Umbilical cord (tissue), 2 donors: ENCODE measurements around the gene CORO2B. TPM values are rescaled to one million over a fixed set of nuclear protein-coding genes. Genes with fewer than 3 reads are reported as not detected.

Experiments
- DNase-seq: peaks from one replicate; pipeline ENCODE4 v3.0.0-alpha.2; 2015; ENCODE audit warnings: low spot score
- total RNA-seq: library from RNA; depleted of rRNA; stranded (reverse); fragments of >200 nt; gene quantifications from one replicate; pipeline ENCODE4 v1.2.3, GENCODE V29; 2014; ENCODE audit warnings: low replicate concordance; ENCODE audit not compliant: insufficient read depth

The CORO2B gene, protein sequence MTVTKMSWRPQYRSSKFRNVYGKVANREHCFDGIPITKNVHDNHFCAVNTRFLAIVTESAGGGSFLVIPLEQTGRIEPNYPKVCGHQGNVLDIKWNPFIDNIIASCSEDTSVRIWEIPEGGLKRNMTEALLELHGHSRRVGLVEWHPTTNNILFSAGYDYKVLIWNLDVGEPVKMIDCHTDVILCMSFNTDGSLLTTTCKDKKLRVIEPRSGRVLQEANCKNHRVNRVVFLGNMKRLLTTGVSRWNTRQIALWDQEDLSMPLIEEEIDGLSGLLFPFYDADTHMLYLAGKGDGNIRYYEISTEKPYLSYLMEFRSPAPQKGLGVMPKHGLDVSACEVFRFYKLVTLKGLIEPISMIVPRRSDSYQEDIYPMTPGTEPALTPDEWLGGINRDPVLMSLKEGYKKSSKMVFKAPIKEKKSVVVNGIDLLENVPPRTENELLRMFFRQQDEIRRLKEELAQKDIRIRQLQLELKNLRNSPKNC
- 0.72 TPM for total RNA-seq

DNA sequence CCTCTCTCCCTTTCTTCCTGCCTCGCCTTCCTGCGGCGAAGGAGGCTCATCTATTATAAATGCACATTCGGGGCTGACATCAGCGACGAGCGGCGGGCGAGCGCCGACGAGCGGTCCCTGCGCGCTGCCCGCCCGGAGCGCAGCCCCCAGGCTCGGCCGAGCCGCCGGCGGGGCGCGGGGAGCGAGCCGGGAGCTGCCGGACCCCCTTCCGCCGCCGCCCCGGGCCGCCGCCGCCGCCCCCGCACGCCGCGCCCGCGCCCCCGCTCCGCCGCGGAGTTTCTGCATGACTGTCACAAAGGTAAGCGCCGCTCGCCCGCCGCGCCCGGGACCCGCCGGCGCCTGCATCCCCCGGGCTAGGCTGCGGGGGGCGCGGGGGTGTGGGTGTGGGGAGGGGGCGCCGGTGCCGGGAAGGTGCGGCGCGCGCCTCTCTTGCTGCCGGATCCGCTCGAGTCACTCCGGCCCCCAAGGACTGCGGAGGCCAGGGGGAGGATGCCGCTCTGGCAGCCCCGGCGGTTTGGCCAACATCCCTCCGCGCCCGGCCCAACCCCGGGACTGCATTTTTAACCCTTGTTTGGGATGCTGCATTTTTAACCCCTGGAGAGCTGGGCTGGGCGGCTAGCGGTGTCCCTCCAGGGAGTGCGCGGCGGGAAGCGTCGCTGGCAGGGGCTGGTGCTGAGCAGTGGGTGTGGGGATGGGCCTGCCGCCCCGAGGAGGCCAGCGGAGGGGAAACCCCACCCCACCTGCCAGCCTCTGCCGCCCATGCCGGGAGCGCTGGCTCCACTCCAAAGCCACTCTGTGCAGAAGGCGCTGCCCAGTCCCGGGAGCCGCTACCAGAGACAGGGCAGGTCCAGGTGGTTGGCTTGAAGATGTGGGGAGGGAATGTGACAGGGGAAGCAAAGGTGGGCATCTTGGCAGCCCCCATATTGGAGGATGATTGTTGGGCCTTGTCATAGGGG lies at the start of gene CORO2B:
CORO2B (plus strand) TSS at position 14 of the 956 bp plus-strand sequence; CDS start at position 284, 270 bp downstream.
- DNase-seq = no peak

GRCh38 chr15:68531387-68532179 lies 47.2 kb upstream of the CORO2B start:
- DNase-seq = no peak

GRCh38 chr15:68536331-68537095 lies 42.3 kb upstream of the CORO2B start:
- no peak for DNase-seq

GRCh38 chr15:68537097-68537496 lies 41.7 kb upstream of the CORO2B start:
- DNase-seq = no peak

DNA sequence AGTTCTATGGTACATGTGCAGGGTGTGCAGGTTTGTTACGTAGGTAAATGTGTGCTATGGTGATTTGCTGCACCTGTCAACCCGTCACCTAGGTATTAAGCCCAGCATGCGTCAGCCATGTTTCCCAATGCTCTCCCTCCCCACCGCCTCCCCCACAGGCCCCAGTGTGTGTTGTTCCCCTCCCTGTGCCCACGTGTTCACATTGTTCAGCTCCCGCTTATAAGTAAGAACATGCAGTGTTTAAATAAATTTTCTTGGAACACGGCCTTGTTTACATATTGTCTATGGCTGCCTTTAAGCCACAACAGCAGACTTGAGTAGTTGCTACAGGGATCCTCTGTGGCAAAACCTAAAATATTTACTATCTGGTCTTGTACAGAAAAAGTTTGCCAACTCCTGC lies 41.3 kb upstream of the CORO2B start:
- DNase-seq = no peak

- no peak for DNase-seq
These were observed 40.5 kb upstream of the CORO2B start for GRCh38 chr15:68538311-68538710.

GRCh38 chr15:68541743-68542142 lies 37.0 kb upstream of the CORO2B start:
- DNase-seq = no peak

DNA sequence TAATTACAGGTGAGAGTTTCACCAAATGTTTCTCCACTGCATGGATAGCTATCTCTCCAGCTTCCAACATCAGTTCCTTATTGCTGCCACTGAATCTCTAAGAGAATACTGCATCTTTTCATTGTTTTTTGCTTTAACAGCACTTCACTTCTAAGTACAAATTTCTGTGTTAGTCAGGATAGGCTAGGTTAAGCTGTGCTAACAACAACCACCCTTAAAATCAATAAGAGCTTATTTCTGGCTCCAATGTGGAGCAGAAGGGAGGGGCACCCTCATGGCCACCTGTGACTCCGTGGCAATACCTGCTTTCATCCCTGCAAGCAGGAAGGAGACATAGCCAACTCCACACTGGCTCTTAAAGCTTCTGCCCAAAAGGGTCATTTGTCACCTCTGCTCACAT lies 36.4 kb upstream of the CORO2B start:
- no peak for DNase-seq

DNA sequence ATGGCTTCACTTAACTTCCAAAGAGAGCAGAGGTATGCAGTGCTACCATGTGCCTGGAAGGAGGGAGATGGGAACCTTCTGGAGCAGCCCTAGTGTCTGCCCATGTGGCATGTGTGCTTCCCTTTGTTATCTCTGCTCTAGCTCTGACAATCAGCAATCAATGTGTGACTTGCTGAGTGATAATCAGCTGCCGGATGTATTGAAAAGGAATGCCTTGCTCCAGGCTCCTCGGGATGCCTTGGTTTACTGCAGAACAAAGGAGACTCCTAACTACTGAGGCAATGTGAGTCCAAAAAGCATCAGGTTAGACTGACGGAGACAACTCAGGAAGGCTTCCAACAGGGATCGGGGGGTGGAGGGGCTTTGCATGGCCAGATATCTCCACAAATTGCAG lies 36.0 kb upstream of the CORO2B start:
- DNase-seq = no peak

DNA sequence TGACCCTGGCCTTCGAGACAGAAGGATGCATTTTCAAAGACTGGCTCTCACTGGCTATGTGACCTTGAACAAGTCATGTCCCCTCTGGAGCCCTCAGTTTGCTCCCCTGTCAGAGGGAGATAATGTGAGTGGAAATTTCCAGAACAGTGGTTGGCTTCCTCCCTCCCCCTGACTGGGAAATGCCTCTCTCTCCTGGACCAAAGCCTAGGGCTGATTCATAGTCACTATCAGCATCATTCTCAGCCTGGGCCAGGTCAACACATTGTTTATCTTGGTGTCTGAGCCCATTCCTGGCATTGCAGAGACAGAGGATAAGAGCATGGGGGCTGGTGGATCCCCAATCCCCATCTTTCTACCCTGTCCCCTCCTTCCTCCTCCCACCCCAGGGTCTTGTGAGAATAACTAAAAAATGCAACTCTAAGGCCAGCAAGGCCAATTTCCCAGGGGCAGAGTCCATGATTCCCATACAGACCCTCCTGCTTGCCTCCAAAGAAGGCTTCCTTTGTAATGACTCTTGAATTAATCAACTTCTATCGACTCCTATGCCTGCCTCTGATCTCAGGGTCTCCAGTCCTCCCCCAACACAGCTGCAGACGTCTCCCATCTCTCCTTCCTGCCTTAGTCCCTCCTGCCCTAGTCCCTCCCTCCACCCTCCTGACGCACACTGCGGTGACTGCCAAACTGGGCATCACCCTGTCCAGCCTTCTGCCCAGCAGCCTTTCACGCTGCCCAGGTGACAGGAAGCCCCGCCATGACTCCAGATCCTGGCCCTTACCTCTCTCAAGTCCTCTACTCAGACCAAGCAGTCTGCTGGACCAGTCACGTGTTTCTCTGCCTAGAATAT lies 35.4 kb upstream of the CORO2B start:
- DNase-seq = peak; percentile 87

DNA sequence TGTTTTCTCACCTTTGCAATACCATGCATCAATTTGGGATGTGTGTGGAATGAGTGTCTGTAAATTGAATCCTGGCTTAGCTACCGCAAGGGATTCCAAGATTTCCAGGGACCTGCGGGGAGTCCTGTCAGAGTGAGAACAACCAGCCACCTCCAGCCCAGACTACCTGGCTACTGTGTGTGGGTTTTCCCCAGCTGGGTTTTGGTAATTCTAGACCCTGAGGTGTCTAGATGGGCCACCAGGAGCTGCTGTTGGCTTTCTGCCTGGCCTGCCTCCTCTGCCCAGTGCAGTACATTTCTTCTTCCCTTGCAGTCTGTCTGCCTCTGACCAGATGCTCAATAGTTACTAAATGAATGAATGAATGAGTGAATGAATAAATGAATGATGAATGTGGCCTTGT lies 32.5 kb upstream of the CORO2B start:
- no peak for DNase-seq

DNA sequence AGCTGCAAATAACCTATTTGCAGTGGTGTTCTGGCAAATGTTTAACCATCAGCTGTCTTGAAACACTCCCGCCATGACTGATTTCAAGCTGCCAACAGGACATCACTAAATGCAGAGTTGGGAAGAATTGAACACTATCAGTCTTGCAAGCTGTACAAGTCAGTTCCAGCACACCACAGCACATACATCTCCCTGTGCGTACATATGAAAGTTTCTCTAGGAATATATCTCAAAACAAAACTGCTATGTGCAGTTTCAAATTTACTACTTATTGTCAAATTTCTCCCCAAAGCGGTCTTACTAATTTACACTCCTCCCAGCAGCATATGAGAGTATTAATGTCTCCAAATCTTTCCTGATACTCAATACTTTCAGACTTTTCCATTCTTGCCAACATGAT lies 30.4 kb upstream of the CORO2B start:
- DNase-seq = no peak

DNA sequence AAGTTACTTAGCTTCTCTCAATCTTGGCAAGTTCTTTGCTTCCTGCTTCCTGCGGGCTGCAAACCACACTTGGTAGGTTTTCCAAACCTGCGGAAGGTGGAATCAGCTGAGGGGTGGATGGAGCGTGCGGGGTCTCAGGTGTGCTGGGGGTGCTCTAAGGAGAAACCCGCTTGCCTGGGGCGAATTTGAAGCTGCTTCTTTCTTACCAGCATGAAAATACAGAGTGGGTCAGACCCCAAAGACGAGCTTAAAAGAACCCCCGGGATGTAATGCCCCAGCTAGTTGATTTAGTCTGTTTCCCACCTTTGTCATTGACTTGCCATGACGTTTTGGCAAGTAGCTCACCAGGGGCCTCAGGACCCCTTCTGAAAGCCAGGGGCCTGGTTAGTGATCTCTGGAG lies 28.8 kb upstream of the CORO2B start:
- DNase-seq = no peak

GRCh38 chr15:68550498-68551295 lies 28.1 kb upstream of the CORO2B start:
- DNase-seq = peak; percentile 55

GRCh38 chr15:68551296-68551635 lies 27.5 kb upstream of the CORO2B start:
- DNase-seq = no peak

GRCh38 chr15:68552344-68552743 lies 26.4 kb upstream of the CORO2B start:
- no peak for DNase-seq

- no peak for DNase-seq
These were observed 26.0 kb upstream of the CORO2B start for GRCh38 chr15:68552773-68553172.

GRCh38 chr15:68553314-68553993 lies 25.3 kb upstream of the CORO2B start:
- DNase-seq = no peak
